SH-SY5Y (cell line): ENCODE data around the gene ACIN1.

Source experiments
- GATA2 ChIP-seq: IDR thresholded peaks from 2 replicates; pipeline ENCODE4 v1.6.1; 2011; ENCODE audit warnings: mild to moderate bottlenecking, low read depth, low read length
- GATA3 ChIP-seq: IDR thresholded peaks from 2 replicates; pipeline ENCODE4 v1.6.1; 2011; ENCODE audit warnings: low read depth, mild to moderate bottlenecking, low read length, moderate library complexity

- TF ChIP-seq GATA2 (no peak), GATA3 (no peak)
Measured at GRCh38 chr14:23112359-23113178, 17.6 kb upstream of the ACIN1 start.
